Measurements from ENCODE around the gene RHOF. TPM values are rescaled to one million over a fixed set of nuclear protein-coding genes. Genes with fewer than 3 reads are reported as not detected.

Gene RHOF, protein sequence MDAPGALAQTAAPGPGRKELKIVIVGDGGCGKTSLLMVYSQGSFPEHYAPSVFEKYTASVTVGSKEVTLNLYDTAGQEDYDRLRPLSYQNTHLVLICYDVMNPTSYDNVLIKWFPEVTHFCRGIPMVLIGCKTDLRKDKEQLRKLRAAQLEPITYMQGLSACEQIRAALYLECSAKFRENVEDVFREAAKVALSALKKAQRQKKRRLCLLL
- 2.0 and 3.7 TPM in 2 replicates for total RNA-seq

GRCh38 chr12:121793440-121793837, at the start of gene RHOF:
TSS of gene RHOF (minus strand) at chr12:121793688. CDS start at chr12:121793633, 55 bp downstream.

DNA sequence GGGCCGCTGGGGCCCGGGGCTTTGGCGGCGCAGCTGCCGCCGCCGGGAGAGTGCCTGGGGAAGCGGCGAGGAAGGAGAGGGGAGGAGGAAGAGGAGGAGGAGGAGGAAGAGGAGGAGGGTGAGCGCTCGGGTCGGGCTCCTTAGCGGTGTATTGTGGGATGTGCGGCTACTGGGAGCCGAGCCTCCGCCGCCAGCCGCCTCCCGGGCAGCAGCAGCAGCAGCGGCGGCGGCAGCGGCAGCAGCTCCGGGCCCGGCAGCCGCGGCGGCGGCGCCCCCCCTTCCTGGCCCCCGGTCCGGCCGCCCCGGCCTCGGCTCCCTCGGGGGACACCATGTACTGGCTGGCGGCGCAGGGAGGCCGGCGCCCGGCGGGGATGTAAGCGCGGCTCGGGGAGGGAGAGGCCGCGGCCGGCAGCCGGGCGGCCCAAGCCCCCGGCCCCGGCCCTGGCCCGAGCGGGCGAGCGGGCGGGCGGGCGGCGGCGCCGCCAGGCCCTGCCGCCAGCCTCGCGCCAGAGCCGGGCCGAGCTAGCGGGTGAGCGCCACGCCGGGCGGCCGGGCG, 10.5 kb upstream of the RHOF start, which contains the start of gene SETD1B:
Gene SETD1B (plus strand): TSS at position 149 of the 556 bp plus-strand sequence. CDS start 729 bp downstream, outside the sequence.

Other genes starting within 250 kb of the RHOF start
- gene KDM2B, start 212.7 kb downstream of the RHOF start, total RNA-seq: 20.6 and 27.0 TPM in 2 replicates
- 7.9 and 8.2 TPM in 2 replicates for gene ORAI1, start 167.2 kb downstream of the RHOF start, total RNA-seq
- 1.4 and 1.5 TPM in 2 replicates for gene MORN3, start 124.0 kb downstream of the RHOF start, total RNA-seq
- 5.6 and 5.9 TPM in 2 replicates for gene TMEM120B, start 80.9 kb downstream of the RHOF start, total RNA-seq
- gene SETD1B, start 10.3 kb upstream of the RHOF start, total RNA-seq: 2.4 and 4.1 TPM in 2 replicates
- gene HPD, start 65.2 kb upstream of the RHOF start, total RNA-seq: 4.7 and 19.3 TPM in 2 replicates
- gene PSMD9, start 95.1 kb upstream of the RHOF start, total RNA-seq: 116 and 145 TPM in 2 replicates
- 5.7 and 8.7 TPM in 2 replicates for gene CFAP251, start 124.9 kb upstream of the RHOF start, total RNA-seq
- 13.7 and 19.6 TPM in 2 replicates for gene BCL7A, start 228.2 kb upstream of the RHOF start, total RNA-seq

All from aortic smooth muscle cell (primary cell).